GM18870 (cell line): Measurements from ENCODE around the gene ARL14EPL.
"Not testable (repeated sequence)": the region's sequence is repeated elsewhere in the genome, so short reads cannot be mapped to it uniquely, and the experiment has no call there.

ENCODE experiments used
- ATAC-seq: cut with Tn5 transposase; IDR thresholded peaks from one replicate; pipeline ENCODE4 v1.9.1; 2021; ENCODE audit warnings: moderate library complexity; ENCODE audit not compliant: unreplicated experiment

Gene ARL14EPL

DNA sequence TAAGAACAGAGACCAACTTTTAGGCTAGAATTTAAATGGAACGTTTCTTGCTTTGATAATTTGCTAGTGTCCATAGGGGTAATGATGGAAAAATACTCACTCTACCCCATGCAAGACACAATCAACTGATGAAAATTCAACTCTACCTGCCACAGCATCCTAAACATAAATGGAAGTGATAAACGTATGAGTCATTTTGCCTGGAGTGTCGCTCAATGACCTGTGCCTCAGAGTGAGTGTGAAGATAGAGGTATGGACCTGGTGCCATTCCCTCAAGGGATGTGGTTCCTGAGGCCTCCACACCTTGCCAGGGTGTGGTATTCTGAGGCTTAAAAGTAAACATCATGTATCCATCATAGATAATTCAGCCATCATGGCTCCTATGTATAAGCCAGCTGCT, 14.0 kb downstream of the ARL14EPL start:
- ATAC-seq, result no peak

DNA sequence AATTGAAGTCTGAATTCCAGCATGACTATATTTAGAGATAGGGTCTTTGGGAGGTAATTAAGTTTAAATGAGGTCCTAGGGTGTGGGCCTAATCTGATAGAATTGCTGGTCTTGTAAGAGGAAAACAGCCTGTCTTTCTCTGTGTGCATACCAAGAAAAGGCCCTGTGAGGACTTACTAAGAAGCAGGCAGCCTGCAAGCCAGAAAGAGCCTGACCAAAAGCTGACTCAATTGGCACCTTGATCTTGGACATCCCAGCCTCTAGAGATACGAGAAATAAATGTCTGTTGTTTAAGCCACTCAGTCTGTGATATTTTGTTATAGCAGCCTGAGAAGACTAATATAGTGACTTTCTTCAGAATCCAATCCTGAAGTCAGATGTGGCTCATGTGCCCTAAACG, 14.6 kb downstream of the ARL14EPL start:
- no peak for ATAC-seq

DNA sequence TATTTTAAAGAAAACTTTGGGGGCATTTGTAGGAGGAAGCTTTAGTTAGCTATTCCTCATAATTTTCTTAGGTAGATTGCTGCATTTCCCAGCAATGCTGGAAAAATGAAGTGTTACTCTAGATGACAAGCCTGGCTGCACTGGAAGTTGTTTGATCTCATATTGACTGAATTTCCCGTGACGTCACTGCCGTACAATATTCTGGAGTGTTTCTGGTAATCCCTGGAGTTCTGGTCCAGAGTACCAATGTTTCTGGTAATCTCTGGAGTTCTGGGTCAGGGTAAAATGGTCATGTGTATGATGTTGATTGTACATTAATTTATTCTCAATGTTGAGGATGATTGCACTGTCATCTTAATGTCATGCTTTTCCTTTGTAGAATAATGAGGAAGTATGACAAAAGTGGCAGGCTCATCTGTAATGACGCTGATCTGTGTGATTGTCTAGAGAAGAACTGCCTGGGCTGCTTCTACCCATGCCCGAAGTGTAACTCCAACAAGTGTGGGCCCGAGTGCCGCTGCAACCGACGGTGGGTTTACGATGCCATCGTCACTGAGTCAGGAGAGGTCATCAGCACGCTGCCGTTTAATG, 26.2 kb downstream of the ARL14EPL start:
- no peak for ATAC-seq

DNA sequence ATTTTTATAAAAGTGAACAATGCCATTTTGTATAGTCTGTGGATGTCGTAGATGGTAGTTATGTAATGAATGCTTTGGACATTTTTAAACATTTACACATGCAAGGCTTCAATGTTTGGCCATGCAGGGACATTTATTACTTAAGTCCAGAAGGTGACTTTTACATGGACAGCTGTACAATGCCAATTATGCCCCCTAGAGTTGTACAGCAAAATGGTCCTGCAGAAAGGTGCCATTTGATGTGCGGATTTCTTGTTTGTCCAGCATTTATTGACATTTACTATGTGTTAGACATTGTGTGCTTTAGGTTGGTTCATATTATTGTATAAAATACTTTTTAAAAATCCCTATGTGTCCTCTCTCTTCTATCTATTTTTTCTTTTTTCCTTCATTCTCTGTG, 30.1 kb downstream of the ARL14EPL start:
- ATAC-seq, result no peak

GRCh38 chr5:116063950-116064349, 31.7 kb downstream of the ARL14EPL start:
- ATAC-seq, result no peak

GRCh38 chr5:116068028-116068632, 35.9 kb downstream of the ARL14EPL start:
- no peak for ATAC-seq

DNA sequence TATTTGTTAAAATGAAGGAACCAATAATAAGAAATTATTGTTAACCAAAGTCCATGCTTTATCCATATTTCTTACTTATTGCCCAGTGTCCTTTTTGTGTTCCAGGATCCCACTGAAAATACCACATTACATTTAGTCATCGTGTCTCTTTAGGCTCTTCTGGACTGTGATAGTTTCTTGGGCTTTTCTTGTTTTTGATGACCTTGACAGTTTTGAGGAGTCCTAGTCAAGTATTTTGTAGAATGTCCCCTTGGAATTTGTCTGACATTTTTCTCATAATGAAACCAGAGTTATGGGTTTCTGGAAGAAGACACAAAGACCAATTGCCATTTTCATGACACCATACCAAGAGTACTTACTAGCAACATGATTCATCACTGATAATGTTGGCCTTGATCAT, 38.9 kb downstream of the ARL14EPL start:
- no peak for ATAC-seq

DNA sequence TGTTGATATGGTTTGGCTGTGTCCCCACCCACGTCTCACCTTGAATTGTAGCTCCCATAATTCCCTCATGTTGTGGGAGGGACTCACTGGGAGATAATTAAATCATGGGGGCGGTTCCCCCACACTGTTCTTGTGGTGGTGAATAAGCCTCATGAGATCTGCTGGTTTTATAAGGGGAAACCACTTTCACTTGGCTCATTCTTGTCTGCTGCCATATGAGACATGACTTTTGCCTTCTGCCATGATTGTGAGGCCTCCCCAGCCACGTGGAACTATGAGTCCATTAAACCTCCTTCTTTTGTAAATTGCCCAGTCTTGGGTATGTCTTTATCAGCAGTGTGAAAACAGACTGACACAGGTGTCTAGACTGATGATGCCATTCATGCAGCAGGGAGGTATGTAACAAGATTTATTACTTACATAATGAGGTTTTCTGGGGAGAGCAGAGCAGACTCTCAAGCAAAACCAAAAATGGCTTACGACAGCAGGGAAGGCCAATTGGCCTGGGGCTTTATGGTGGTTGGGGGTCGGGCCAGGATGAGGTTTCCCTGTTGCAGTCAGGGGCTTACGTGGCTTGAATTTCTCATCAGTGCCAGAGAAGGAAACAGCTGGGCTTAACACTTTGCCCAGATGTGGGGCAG, 43.0 kb downstream of the ARL14EPL start:
- no peak for ATAC-seq

DNA sequence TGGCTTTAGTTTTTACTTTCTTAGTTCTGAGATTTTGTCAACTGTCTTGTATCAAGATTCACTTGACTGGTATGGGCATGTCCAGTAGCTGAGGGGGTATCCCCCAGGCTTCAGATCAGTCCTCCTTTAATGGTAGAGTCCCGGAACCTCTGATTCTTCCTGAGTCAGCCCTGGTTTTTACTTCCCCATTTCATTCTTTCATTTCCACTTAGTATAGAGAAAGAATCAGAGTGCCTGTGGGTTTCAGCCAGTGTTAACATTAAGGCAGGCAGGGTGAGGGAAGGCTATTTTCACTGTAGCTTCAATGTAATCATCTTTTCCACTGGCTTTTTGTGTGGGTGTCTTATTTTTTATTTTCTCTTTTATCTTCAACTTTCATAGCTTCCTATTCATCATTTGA, 44.2 kb downstream of the ARL14EPL start:
- ATAC-seq, result peak; percentile 98

- no peak for ATAC-seq
Measured at GRCh38 chr5:116078199-116078598, 45.9 kb downstream of the ARL14EPL start.

- ATAC-seq, result peak; percentile 20
Measured at GRCh38 chr5:116084287-116084691, 52.0 kb downstream of the ARL14EPL start.

DNA sequence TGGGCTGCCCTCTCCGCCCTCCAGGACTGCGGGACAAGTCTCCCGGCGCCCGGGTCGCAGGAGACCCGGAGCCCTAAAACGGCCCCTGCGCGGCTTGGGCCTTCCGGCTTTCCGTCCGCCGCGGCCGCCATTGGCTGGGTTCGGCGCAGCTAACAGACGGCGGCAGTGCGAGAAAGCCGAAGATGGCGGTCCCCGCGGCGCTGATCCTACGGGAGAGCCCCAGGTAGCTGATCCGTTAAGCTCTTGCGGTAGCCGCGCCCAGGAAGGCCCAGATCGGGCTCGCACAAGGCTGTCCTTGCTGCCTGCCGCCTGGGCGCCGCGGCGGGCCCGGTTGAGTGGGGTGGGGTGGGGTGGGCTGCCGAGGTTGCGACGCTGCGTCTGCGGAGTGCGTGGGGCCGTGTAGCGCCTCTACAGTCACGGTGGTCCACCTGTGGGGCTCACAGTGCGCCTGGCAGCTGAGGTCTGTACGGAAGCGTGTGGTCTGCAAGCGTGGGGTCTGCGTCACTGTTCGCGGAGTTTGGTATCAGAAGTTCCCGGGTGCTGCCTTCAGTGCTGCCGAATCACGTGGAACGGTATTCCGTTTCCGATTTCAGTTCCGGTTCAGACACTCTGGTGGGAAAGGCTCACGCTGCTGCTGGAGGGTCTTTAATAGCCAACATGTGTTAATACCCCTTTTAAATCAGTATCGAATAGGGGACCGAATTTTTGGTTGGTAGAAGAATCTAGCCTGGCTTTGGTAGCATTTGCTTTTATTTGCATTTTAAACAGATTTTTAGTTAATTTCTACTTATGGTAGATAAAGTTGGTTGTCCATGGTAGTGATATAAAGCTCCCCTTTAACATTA, 52.8 kb downstream of the ARL14EPL start, which contains the start of gene COMMD10:
TSS of gene COMMD10 (plus strand) at position 155 of the 845 bp plus-strand sequence.
- ATAC-seq, result peak; percentile 83

- ATAC-seq, result not testable (repeated sequence)
Measured at GRCh38 chr5:116086309-116086708, 54.0 kb downstream of the ARL14EPL start.

DNA sequence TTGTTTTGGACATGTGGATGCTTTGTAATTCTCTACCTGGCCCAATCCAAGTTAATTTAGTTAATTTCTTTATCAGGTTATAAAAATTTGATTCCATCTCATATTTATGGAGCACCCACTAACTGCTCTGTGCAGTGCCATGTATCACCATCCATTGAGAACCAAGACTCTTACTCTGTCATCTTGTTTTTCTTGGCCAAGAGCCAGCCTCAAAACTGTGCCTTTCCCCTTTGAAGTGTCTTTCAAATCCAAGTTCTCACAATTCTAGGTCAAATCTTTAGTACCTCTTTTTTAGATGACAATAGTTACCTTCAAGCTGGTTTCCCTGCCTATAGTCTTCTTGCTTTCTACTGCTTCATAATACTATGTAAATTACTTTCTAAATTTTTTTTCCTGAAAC, 55.8 kb downstream of the ARL14EPL start:
- no peak for ATAC-seq

DNA sequence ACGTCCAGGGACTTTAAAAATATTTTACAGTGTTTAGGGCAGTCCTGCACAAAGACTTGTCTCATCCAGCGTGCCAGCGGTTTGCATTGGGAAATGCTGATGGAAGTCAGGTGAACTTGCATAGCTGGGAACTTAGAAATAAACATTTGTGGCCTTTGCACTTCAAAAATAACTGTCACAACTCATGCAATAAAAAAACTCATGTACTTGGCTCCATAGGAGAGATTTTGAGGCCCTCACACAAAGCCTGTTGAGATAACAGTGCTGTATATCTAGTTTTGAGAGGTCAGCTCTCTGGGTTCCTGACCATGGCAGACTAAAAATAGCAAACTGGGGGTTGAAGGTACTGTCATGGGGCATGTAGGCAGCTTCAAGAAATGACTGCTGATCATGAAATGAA, 58.0 kb downstream of the ARL14EPL start:
- ATAC-seq, result no peak

DNA sequence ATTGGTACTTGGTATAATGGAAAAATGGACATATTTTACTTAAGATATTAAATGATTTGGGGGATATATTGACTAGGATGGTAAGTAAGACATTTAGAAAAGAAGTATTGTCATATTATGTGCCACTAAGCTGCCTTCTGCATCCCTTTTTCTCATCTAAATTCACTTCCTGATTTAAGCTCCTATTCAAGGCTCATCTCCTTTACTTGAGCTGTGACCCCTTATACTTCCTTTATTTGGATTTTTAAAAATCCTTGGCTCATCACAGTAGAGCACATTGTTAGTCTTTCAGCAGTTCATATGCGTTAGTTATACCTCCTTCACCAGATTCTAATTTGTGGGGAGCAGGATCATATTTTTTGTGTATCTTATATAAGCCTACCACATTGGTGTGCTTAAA, 59.1 kb downstream of the ARL14EPL start:
- no peak for ATAC-seq

DNA sequence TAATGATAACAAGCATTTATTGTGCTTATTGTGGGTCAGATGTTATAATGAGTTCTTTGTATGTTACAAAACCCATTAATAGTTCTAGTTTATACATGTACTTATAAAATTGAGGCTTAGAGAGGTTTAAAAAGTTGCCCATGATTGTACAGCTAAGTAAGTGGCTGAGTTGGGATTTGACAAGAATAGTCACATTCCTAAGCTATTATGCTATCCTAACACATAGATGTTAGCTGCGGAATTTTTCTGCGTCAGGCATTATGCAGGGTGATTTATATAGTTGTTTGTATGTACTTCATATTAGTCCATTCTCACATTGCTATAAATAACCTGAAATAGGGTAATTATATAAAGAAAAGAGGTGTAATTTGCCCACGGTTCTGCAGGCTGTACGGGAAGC, 65.0 kb downstream of the ARL14EPL start:
- no peak for ATAC-seq

GRCh38 chr5:116098998-116099397, 66.7 kb downstream of the ARL14EPL start:
- no peak for ATAC-seq

DNA sequence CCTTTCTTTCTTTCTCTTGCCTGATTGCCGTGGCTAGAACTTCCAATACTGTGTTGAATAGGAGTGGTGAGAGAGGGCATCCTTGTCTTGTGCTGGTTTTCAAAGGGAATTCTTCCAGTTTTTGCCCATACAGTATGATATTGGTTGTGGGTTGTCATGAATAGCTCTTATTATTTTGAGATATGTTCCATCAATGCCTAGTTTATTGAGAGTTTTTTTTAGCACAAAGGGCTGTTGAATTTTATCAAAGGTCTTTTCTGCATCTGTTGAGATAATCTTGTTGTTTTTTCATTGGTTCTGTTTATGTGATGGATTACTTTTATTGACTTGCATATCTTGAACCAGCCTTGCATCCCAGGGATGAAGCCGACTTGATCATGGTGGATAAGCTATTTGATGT, 72.7 kb downstream of the ARL14EPL start:
- ATAC-seq, result not testable (repeated sequence)
